ENCODE measurements around the gene VWA3B. TPM values are rescaled to one million over a fixed set of nuclear protein-coding genes. Genes with fewer than 3 reads are reported as not detected.
"Not testable (repeated sequence)": the region's sequence is repeated elsewhere in the genome, so short reads cannot be mapped to it uniquely, and the experiment has no call there.

Gene VWA3B
- total and polyA plus RNA-seq, 4 donors: 0.36 to 1.1 (median 1.0) TPM; not detected in 1

GRCh38 chr2:98301469-98301868 lies 214.5 kb downstream of the VWA3B start:
- Histone ChIP-seq H3K4me1 (ENCODE audit: control insufficient read depth in 1 of 2, insufficient read depth in 2 of 2, low read length in 2 of 2) (no peaks in the 10 kb centered on the region), H3K9me3 (ENCODE audit: control insufficient read depth, low read length) (no peaks in the 10 kb centered on the region), H3K27ac (ENCODE audit: low read depth in 1 of 2, low read length in 2 of 2) (no peak overlapping the region), H3K27me3 (ENCODE audit: control insufficient read depth in 1 of 2, insufficient read depth in 2 of 2, low read length in 1 of 2) (no peaks in the 10 kb centered on the region), H3K4me3 (ENCODE audit: low read length in 2 of 2) (no peak overlapping the region), H3K36me3 (ENCODE audit: control insufficient read depth in 1 of 2, insufficient read depth in 2 of 2, low read length in 1 of 2) (no peaks in the 10 kb centered on the region)
- DNase-seq: no peak
- WGBS, 2 donors: 73 to 75% methylated on average over 5 of the region's 5 CpGs
- intact Hi-C loops (cut with DNase I): no loop called here
- ATAC-seq (ENCODE audit: low FRiP score): no peak

GRCh38 chr2:98307131-98307696 lies 220.2 kb downstream of the VWA3B start:
- ATAC-seq (ENCODE audit: low FRiP score); H3K27ac ChIP-seq (ENCODE audit: low read depth in 1 of 2, low read length in 2 of 2); H3K9me3 ChIP-seq (ENCODE audit: control insufficient read depth, low read length); H3K4me3 ChIP-seq (ENCODE audit: low read length in 2 of 2); intact Hi-C loops (cut with DNase I); H3K36me3 ChIP-seq (ENCODE audit: control insufficient read depth in 1 of 2, insufficient read depth in 2 of 2, low read length in 1 of 2); H3K4me1 ChIP-seq (ENCODE audit: control insufficient read depth in 1 of 2, insufficient read depth in 2 of 2, low read length in 2 of 2); H3K27me3 ChIP-seq (ENCODE audit: control insufficient read depth in 1 of 2, insufficient read depth in 2 of 2, low read length in 1 of 2); DNase-seq: not testable (repeated sequence)
- 48 to 59% methylated on average over 9 of the region's 9 CpGs for WGBS, 2 donors

GRCh38 chr2:98308068-98308467 lies 221.1 kb downstream of the VWA3B start:
- Histone ChIP-seq H3K9me3 (ENCODE audit: control insufficient read depth, low read length) (no peaks in the 10 kb centered on the region), H3K27me3 (ENCODE audit: control insufficient read depth in 1 of 2, insufficient read depth in 2 of 2, low read length in 1 of 2) (no peaks in the 10 kb centered on the region), H3K4me3 (ENCODE audit: low read length in 2 of 2) (no peak overlapping the region), H3K27ac (ENCODE audit: low read depth in 1 of 2, low read length in 2 of 2) (no peak overlapping the region), H3K4me1 (ENCODE audit: control insufficient read depth in 1 of 2, insufficient read depth in 2 of 2, low read length in 2 of 2) (no peaks in the 10 kb centered on the region), H3K36me3 (ENCODE audit: control insufficient read depth in 1 of 2, insufficient read depth in 2 of 2, low read length in 1 of 2) (no peaks in the 10 kb centered on the region)
- ATAC-seq (ENCODE audit: low FRiP score) (no peak), DNase-seq (no peak)
- intact Hi-C loops (cut with DNase I): no loop called here
- 63 to 64% methylated on average over 8 of the region's 8 CpGs for WGBS, 2 donors

- Histone ChIP-seq H3K9me3 (ENCODE audit: control insufficient read depth, low read length) (no peaks in the 10 kb centered on the region), H3K4me3 (ENCODE audit: low read length in 2 of 2) (no peak overlapping the region), H3K4me1 (ENCODE audit: control insufficient read depth in 1 of 2, insufficient read depth in 2 of 2, low read length in 2 of 2) (no peaks in the 10 kb centered on the region), H3K27me3 (ENCODE audit: control insufficient read depth in 1 of 2, insufficient read depth in 2 of 2, low read length in 1 of 2) (no peaks in the 10 kb centered on the region), H3K27ac (ENCODE audit: low read depth in 1 of 2, low read length in 2 of 2) (no peak overlapping the region), H3K36me3 (ENCODE audit: control insufficient read depth in 1 of 2, insufficient read depth in 2 of 2, low read length in 1 of 2) (no peaks in the 10 kb centered on the region)
- no peak for DNase-seq
- 78 to 81% methylated on average over 4 of the region's 4 CpGs for WGBS, 2 donors
- intact Hi-C loops (cut with DNase I): no loop called here
- no peak for ATAC-seq (ENCODE audit: low FRiP score)
Measured at GRCh38 chr2:98308532-98308931, 221.6 kb downstream of the VWA3B start.

GRCh38 chr2:98309580-98309979 lies 222.6 kb downstream of the VWA3B start:
- Histone ChIP-seq H3K27ac (ENCODE audit: low read depth in 1 of 2, low read length in 2 of 2) (no peak overlapping the region), H3K9me3 (ENCODE audit: control insufficient read depth, low read length) (no peaks in the 10 kb centered on the region), H3K36me3 (ENCODE audit: control insufficient read depth in 1 of 2, insufficient read depth in 2 of 2, low read length in 1 of 2) (no peaks in the 10 kb centered on the region), H3K4me1 (ENCODE audit: control insufficient read depth in 1 of 2, insufficient read depth in 2 of 2, low read length in 2 of 2) (no peaks in the 10 kb centered on the region), H3K27me3 (ENCODE audit: control insufficient read depth in 1 of 2, insufficient read depth in 2 of 2, low read length in 1 of 2) (no peaks in the 10 kb centered on the region), H3K4me3 (ENCODE audit: low read length in 2 of 2) (no peak overlapping the region)
- DNase-seq (no peak), ATAC-seq (ENCODE audit: low FRiP score) (no peak)
- WGBS, 2 donors: 80 to 84% methylated on average over 11 of the region's 11 CpGs
- intact Hi-C loops (cut with DNase I): no loop called here

- Histone ChIP-seq H3K27ac (ENCODE audit: low read depth in 1 of 2, low read length in 2 of 2) (no peak overlapping the region), H3K4me3 (ENCODE audit: low read length in 2 of 2) (no peak overlapping the region)
Measured at GRCh38 chr2:98310010-98310409, 223.0 kb downstream of the VWA3B start.

GRCh38 chr2:98311090-98311489 lies 224.1 kb downstream of the VWA3B start:
- no peak overlapping the region for H3K4me3 ChIP-seq (ENCODE audit: low read length in 2 of 2)
- 74 to 80% methylated on average over 3 of the region's 3 CpGs for WGBS, 2 donors
- ATAC-seq (ENCODE audit: low FRiP score) (no peak), DNase-seq (no peak)
- H3K27me3 ChIP-seq (ENCODE audit: control insufficient read depth in 1 of 2, insufficient read depth in 2 of 2, low read length in 1 of 2): no peaks in the 10 kb centered on the region
- H3K9me3 ChIP-seq (ENCODE audit: control insufficient read depth, low read length): no peaks in the 10 kb centered on the region
- H3K36me3 ChIP-seq (ENCODE audit: control insufficient read depth in 1 of 2, insufficient read depth in 2 of 2, low read length in 1 of 2): no peaks in the 10 kb centered on the region
- intact Hi-C loops (cut with DNase I): no loop called here
- H3K4me1 ChIP-seq (ENCODE audit: control insufficient read depth in 1 of 2, insufficient read depth in 2 of 2, low read length in 2 of 2): no peaks in the 10 kb centered on the region
- no peak overlapping the region for H3K27ac ChIP-seq (ENCODE audit: low read depth in 1 of 2, low read length in 2 of 2)

More at GRCh38 chr2:98310010-98310409, 223.0 kb downstream of the VWA3B start:
- Histone ChIP-seq H3K36me3 (ENCODE audit: control insufficient read depth in 1 of 2, insufficient read depth in 2 of 2, low read length in 1 of 2) (no peaks in the 10 kb centered on the region), H3K27me3 (ENCODE audit: control insufficient read depth in 1 of 2, insufficient read depth in 2 of 2, low read length in 1 of 2) (no peaks in the 10 kb centered on the region), H3K4me1 (ENCODE audit: control insufficient read depth in 1 of 2, insufficient read depth in 2 of 2, low read length in 2 of 2) (no peaks in the 10 kb centered on the region), H3K9me3 (ENCODE audit: control insufficient read depth, low read length) (no peaks in the 10 kb centered on the region)
- intact Hi-C loops (cut with DNase I): no loop called here
- DNase-seq (no peak), ATAC-seq (ENCODE audit: low FRiP score) (no peak)
- WGBS, 2 donors: 70 to 71% methylated on average over 4 of the region's 4 CpGs

- intact Hi-C loops (cut with DNase I): no loop called here
- no peak for ATAC-seq (ENCODE audit: low FRiP score)
- 69 to 70% methylated on average over 33 of the region's 33 CpGs for WGBS, 2 donors
Measured at GRCh38 chr2:98311771-98312545, 225.0 kb downstream of the VWA3B start.

More at GRCh38 chr2:98311771-98312545, 225.0 kb downstream of the VWA3B start:
- Histone ChIP-seq H3K36me3 (ENCODE audit: control insufficient read depth in 1 of 2, insufficient read depth in 2 of 2, low read length in 1 of 2) (no peaks in the 10 kb centered on the region), H3K27ac (ENCODE audit: low read depth in 1 of 2, low read length in 2 of 2) (no peak overlapping the region), H3K27me3 (ENCODE audit: control insufficient read depth in 1 of 2, insufficient read depth in 2 of 2, low read length in 1 of 2) (no peaks in the 10 kb centered on the region), H3K4me1 (ENCODE audit: control insufficient read depth in 1 of 2, insufficient read depth in 2 of 2, low read length in 2 of 2) (no peaks in the 10 kb centered on the region), H3K9me3 (ENCODE audit: control insufficient read depth, low read length) (no peaks in the 10 kb centered on the region), H3K4me3 (ENCODE audit: low read length in 2 of 2) (no peak overlapping the region)
- no peak for DNase-seq
